Immature natural killer cell (primary cell): ENCODE data around the gene SLC51A. TPM values are rescaled to one million over a fixed set of nuclear protein-coding genes. Genes with fewer than 3 reads are reported as not detected.
A peak's percentile ranks its signal among the peaks of the same experiment; 100 is the strongest.
"Not testable (repeated sequence)": the region's sequence is repeated elsewhere in the genome, so short reads cannot be mapped to it uniquely, and the experiment has no call there.

ENCODE experiments used
- DNase-seq, 3 donors: peaks; one replicate each; pipeline ENCODE4 v3.0.0; 2022; ENCODE audit warnings: mixed read lengths in 1 of 3
- H3K27ac Mint-ChIP-seq, 6 donors: one replicate each; pipeline ENCODE4 v1.8.0; 2020; ENCODE audit warnings: mixed read lengths in 6 of 6, mild to moderate bottlenecking in 5 of 6, inconsistent platforms in 4 of 6, moderate library complexity in 3 of 6
- H3K27me3 Mint-ChIP-seq, 3 donors: one replicate each; pipeline ENCODE4 v1.8.0; 2020 to 2021; ENCODE audit warnings: low read depth in 3 of 3, mild to moderate bottlenecking in 3 of 3, mixed read lengths in 3 of 3, moderate library complexity in 3 of 3, inconsistent platforms in 1 of 3
- H3K36me3 Mint-ChIP-seq, 3 donors: one replicate each; pipeline ENCODE4 v1.8.0; 2020; ENCODE audit warnings: mixed read lengths in 3 of 3, inconsistent platforms in 2 of 3, mild to moderate bottlenecking in 2 of 3
- H3K4me1 Mint-ChIP-seq, 2 donors: one replicate each; pipeline ENCODE4 v1.8.0; 2020; ENCODE audit warnings: inconsistent platforms in 2 of 2, mild to moderate bottlenecking in 2 of 2, mixed read lengths in 2 of 2, moderate library complexity in 1 of 2
- H3K4me3 Mint-ChIP-seq, 5 donors: one replicate each; pipeline ENCODE4 v1.8.0; 2020; ENCODE audit warnings: mild to moderate bottlenecking in 5 of 5, mixed read lengths in 5 of 5, inconsistent platforms in 3 of 5, moderate library complexity in 3 of 5
- H3K9me3 Mint-ChIP-seq, 6 donors: one replicate each; pipeline ENCODE4 v1.8.0; 2020; ENCODE audit warnings: mild to moderate bottlenecking in 6 of 6, mixed read lengths in 6 of 6, inconsistent platforms in 4 of 6, moderate library complexity in 3 of 6
- polyA plus RNA-seq, 3 donors: library from polyadenylated mRNA; unstranded; fragments of 300-500 nt; fragmentation: Illumina TruSeq; gene quantifications; one replicate each; pipeline ENCODE4 v1.2.3, GENCODE V29; 2021

SLC51A gene
- polyA plus RNA-seq, 3 donors from 2014 or later, result 0.62 to 1.6 TPM; not detected in 1

DNA sequence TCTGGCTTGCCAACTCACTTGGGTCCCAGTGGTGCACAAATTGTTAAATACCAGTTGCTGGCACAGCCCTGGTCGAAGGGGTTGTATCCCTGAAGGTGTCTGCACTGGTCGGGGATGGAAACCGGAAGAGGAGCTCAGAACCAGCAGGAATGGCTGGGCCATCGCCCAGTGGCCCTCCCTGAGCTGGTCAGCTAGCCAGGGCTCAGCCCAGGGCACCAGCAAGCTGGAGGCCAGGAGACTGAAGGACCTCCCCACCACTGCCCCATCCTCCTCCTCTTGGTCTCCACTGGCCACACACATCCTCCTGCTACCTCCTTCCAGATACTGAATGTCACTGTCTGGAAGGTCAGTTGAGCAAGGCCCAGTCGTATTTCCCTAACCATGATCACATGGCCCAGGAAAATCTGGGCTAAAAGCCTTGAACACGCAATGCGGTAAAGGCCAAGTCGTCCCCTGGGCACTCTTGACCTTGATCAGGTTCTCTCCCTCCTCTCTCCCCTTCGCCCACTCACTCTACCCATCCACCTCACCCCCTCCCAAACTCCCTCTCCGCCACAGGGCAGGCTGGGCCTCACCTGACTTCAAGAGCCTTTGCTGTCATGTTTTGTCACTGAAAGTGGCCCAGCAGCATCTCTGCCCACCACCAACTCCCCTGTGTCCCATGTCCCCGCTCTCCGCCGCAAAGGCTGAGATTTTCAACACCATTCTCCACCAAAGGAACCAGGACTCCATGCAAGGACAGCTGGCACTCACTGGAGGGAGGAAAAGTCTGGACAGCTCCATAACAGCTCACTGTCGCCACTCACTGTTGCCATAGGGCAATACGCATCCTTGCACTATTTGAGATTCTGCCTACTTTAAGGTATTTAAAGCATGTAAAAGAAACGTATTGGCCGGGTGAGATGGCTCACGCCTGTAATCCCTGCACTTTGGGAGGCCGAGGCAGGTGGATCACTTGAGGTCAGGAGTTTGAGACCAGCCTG, 17.3 kb upstream of the SLC51A start:
- Mint-ChIP-seq H3K36me3 (no peaks in the 10 kb centered on the region), H3K27ac (no peak overlapping the region), H3K9me3 (no peaks in the 10 kb centered on the region)

GRCh38 chr3:196202516-196202970, 13.8 kb upstream of the SLC51A start:
- Mint-ChIP-seq H3K27me3 (peaks cover 2 to 5% (median 3%) of the 10 kb centered on the region in 3 donors), H3K27ac (peak overlapping the region in 2 of 6 donors; percentile 5 to 58), H3K9me3 (no peaks in the 10 kb centered on the region), H3K4me3 (peak overlapping the region in 3 of 5 donors; percentile 15 to 65 (median 59)), H3K4me1 (peaks cover 11% of the 10 kb centered on the region in 2 donors), H3K36me3 (no peaks in the 10 kb centered on the region)
- DNase-seq, result peak in 1 of 3 donors; percentile 15

More for the DNA sequence above, 17.3 kb upstream of the SLC51A start:
- H3K4me1 Mint-ChIP-seq, result peaks cover 6% of the 10 kb centered on the region in 2 donors
- H3K27me3 Mint-ChIP-seq, result peaks cover 3 to 6% (median 3%) of the 10 kb centered on the region in 3 donors
- no peak overlapping the region for H3K4me3 Mint-ChIP-seq
- no peak for DNase-seq

GRCh38 chr3:196203846-196204245, 12.5 kb upstream of the SLC51A start:
- no peak for DNase-seq
- Mint-ChIP-seq H3K27ac (no peak overlapping the region), H3K4me3 (no peak overlapping the region), H3K9me3 (no peaks in the 10 kb centered on the region), H3K36me3 (no peaks in the 10 kb centered on the region), H3K4me1 (peaks cover 11 to 14% of the 10 kb centered on the region in 2 donors), H3K27me3 (peaks cover 2 to 5% (median 5%) of the 10 kb centered on the region in 3 donors)

GRCh38 chr3:196205442-196206205, 10.7 kb upstream of the SLC51A start:
- DNase-seq, H3K9me3 Mint-ChIP-seq, H3K27me3 Mint-ChIP-seq, H3K36me3 Mint-ChIP-seq: not testable (repeated sequence)
- Mint-ChIP-seq H3K27ac (peak overlapping the region in 1 of 6 donors; percentile 33), H3K4me1 (peaks cover 11 to 14% of the 10 kb centered on the region in 2 donors), H3K4me3 (peak overlapping the region in 1 of 5 donors; percentile 23)

GRCh38 chr3:196207159-196207832, 9.0 kb upstream of the SLC51A start:
- peaks cover 2 to 7% (median 4%) of the 10 kb centered on the region in 3 donors for H3K27me3 Mint-ChIP-seq
- H3K4me3 Mint-ChIP-seq, result peak overlapping the region; percentile 72 to 87 (median 80)
- no peaks in the 10 kb centered on the region for H3K9me3 Mint-ChIP-seq
- H3K27ac Mint-ChIP-seq, result peak overlapping the region in 2 of 6 donors; percentile 30 to 62
- peak; percentile 25 to 26 (median 26) for DNase-seq
- peaks cover 11 to 13% of the 10 kb centered on the region in 2 donors for H3K4me1 Mint-ChIP-seq
- H3K36me3 Mint-ChIP-seq, result no peaks in the 10 kb centered on the region

- Mint-ChIP-seq H3K27me3 (peaks cover 2 to 7% (median 4%) of the 10 kb centered on the region in 3 donors), H3K27ac (peak overlapping the region in 4 of 6 donors; percentile 31 to 55 (median 38)), H3K9me3 (no peaks in the 10 kb centered on the region), H3K4me3 (peak overlapping the region; percentile 72 to 87 (median 80)), H3K4me1 (peaks cover 5 to 9% of the 10 kb centered on the region in 2 donors), H3K36me3 (no peaks in the 10 kb centered on the region)
- peak; percentile 44 to 62 (median 58) for DNase-seq
These were observed 8.3 kb upstream of the SLC51A start for GRCh38 chr3:196207833-196208607.

DNA sequence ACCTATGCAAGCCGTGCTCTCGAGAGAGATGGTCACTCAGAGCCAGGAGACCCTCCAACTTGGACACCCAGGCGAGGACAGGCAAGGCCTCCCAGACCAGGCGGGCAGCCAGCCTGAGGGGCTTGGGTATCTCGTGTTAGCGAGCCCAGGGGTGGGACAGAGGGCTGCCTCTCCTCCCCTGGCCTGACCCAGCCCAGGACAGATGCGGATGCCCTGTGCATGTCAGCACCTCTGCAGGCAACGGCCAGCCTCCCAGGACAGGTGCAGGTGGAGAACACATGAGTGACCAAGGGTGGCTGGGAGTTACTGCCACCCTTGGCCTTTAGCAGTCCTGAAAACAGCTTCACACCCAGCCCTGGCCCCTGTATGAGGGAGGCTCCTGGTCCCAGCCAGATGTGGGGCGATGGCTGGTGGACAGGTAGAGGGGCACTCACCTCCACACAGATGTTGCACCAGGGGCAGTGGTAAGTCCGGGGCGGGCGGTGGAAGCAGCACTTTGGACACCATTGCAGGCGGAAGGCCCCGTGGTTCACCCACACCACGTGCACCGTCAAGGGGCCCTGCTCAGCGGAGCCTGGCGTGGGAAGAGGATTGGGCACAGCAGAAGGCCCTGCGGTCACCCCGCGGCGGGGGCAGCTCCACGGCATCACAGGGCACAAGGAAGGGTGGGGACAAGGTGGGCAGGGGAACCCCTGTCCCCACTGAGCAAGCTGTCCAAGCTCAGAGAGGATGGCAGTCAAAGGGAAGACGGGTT, 7.2 kb upstream of the SLC51A start:
- peaks cover 5 to 9% of the 10 kb centered on the region in 2 donors for H3K4me1 Mint-ChIP-seq
- no peaks in the 10 kb centered on the region for H3K9me3 Mint-ChIP-seq
- H3K36me3 Mint-ChIP-seq, result no peaks in the 10 kb centered on the region
- peak overlapping the region in 1 of 6 donors; percentile 40 for H3K27ac Mint-ChIP-seq
- H3K4me3 Mint-ChIP-seq, result peak overlapping the region in 3 of 5 donors; percentile 60 to 82 (median 63)
- no peak for DNase-seq
- H3K27me3 Mint-ChIP-seq, result peaks cover 0 to 5% (median 4%) of the 10 kb centered on the region in 3 donors

GRCh38 chr3:196209944-196210672, 6.2 kb upstream of the SLC51A start:
- H3K36me3 Mint-ChIP-seq, DNase-seq, H3K27ac Mint-ChIP-seq, H3K9me3 Mint-ChIP-seq, H3K27me3 Mint-ChIP-seq, H3K4me1 Mint-ChIP-seq, H3K4me3 Mint-ChIP-seq: not testable (repeated sequence)

- H3K27ac Mint-ChIP-seq, result peak within 1 kb of the TSS in 1 of 6 donors; percentile 36
- H3K4me3 Mint-ChIP-seq, result no peak within 1 kb of the TSS
- no peaks in the 10 kb centered on the region for H3K9me3 Mint-ChIP-seq
- H3K4me1 Mint-ChIP-seq, result peaks cover 5 to 9% of the 10 kb centered on the region in 2 donors
- H3K36me3 Mint-ChIP-seq, result no peaks in the 10 kb centered on the region
- peaks cover 0 to 6% (median 4%) of the 10 kb centered on the region in 3 donors for H3K27me3 Mint-ChIP-seq
- no peak for DNase-seq
These were observed 5.4 kb upstream of the SLC51A start, which contains the start of gene ZDHHC19 for GRCh38 chr3:196210673-196211556. TSS of gene ZDHHC19 (minus strand) at chr3:196211400. CDS start at chr3:196211315, 85 bp downstream.

DNA sequence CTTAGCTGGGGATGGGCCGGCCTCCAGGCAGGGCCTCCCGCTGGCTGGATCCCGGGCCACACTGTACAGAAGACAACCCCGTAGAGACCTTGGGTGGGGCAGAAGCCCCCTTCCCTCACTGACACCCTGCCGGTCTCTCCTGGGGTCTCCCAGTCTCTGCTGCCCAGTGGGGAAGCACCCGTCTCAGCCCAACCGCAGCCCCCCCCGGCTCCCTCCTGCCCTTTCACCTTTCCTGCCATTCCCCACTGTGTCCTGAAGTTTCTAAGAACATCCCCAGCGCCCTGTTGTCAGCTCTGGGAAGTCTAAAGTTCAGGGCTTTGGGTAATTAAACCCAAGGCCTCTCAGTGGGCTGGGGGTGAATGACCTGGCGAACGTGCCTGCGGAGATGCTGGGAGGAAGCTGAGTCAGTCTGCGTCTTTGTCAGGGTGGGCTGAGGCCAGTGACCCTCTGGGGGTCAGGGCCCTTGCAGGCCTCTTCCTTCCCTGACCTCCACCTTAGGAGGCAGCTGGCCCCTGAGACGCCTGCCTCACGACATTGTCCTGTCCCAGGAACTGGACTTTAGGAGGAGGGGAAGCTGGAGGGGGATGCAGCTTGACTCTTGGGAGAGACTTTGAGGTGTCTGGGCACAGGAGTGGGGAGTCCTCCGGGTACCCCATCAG, 1.4 kb upstream of the SLC51A start:
- no peak overlapping the region for H3K4me3 Mint-ChIP-seq
- no peak for DNase-seq
- no peaks in the 10 kb centered on the region for H3K36me3 Mint-ChIP-seq
- peaks cover 0 to 11% (median 5%) of the 10 kb centered on the region in 3 donors for H3K27me3 Mint-ChIP-seq
- H3K27ac Mint-ChIP-seq, result no peak overlapping the region
- no peaks in the 10 kb centered on the region for H3K9me3 Mint-ChIP-seq
- H3K4me1 Mint-ChIP-seq, result peaks cover 11% of the 10 kb centered on the region in 2 donors
